Neural cell (in vitro differentiated cells): ENCODE results near the gene PLD1.

ENCODE experiments used
- EZH2 ChIP-seq: fragments of 200-600, 300-800 bp; shearing (Covaris generic), sonication (generic); IDR thresholded peaks from 2 replicates; pipeline ENCODE4 v1.6.1; 2014; ENCODE audit warnings: antibody characterized with exemption, low read length, borderline replicate concordance, mild to moderate bottlenecking; ENCODE audit not compliant: insufficient read depth, poor library complexity, severe bottlenecking
- MXI1 ChIP-seq: fragments of 450-650 bp; conservative IDR thresholded peaks from 2 replicates; pipeline ENCODE4 v1.6.1; 2014; ENCODE audit warnings: antibody characterized with exemption, mild to moderate bottlenecking; ENCODE audit not compliant: poor library complexity, severe bottlenecking
- POLR2AphosphoS5 ChIP-seq: IDR thresholded peaks from 2 replicates; pipeline ENCODE4 v1.6.1; 2012

DNA sequence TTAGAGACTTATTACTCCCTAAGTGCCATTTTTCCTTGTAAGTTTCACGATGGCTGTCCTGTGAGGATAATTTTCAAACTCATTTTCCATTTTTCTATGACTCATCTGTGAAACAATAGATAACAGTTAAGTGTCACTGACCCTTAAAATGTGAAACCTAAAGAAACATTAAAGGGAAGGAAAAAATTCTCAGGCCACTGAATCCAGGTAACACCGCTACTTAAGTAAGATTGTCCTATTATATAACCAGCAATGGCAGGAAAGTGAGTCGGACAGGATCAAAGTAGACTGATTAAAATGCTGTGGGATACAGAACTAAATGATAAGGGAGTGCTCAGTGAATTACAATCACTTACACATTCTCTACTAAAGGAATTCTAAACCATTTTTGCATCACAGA lies 12.4 kb downstream of the PLD1 start:
- TF ChIP-seq MXI1 (no peak), EZH2 (no peak), POLR2AphosphoS5 (no peak)
